ENCODE results near the gene SLC44A5. TPM values are rescaled to one million over a fixed set of nuclear protein-coding genes. Genes with fewer than 3 reads are reported as not detected.

SLC44A5 gene
- polyA plus RNA-seq, 3 donors = not detected

DNA sequence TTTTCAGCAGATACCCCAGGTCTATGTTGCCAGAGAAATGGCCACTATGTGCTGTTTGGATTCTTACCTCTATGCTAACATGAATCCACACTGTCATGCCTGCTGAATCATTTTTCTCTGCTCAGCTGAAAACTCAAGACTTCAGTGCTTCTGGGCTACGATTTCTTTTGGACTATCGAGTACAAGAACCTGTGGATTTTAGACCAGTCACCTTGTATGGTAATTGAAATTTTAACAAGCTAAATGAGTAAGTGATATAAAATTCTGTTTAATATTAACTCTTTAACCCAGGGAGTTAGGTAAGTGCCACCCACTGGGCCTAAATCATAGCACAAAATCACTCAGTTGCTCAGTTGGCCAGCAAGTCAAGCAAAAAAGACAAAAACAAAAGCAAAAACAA is 440.9 kb downstream of the SLC44A5 start:
- Histone ChIP-seq H3K79me2 (ENCODE audit: insufficient read depth, low read length) (no peaks in the 10 kb centered on the region), H2AFZ (ENCODE audit: insufficient read depth, low read depth, low read length, poor library complexity, severe bottlenecking) (no peak overlapping the region), H3K9me3 (replicated peaks in 1 of 2; ENCODE audit: control insufficient read depth in 1 of 2, insufficient read depth in 1 of 2, low read length in 2 of 2) (no peaks in the 10 kb centered on the region), H4K20me1 (ENCODE audit: insufficient read depth, low read length) (no peaks in the 10 kb centered on the region), H3K4me2 (replicated peaks; ENCODE audit: extremely low read depth, low read length, poor library complexity, severe bottlenecking) (no peak overlapping the region), H3K27me3 (ENCODE audit: control insufficient read depth in 2 of 2, insufficient read depth in 2 of 2, low read length in 2 of 2) (peaks cover 0 to 2% of the 10 kb centered on the region in 2 donors), H3K27ac (ENCODE audit: low read depth in 1 of 2, low read length in 2 of 2) (no peak overlapping the region), H3K4me3 (replicated peaks in 1 of 3; ENCODE audit: low read depth in 2 of 3, low read length in 3 of 3) (no peak overlapping the region), H3K9ac (ENCODE audit: insufficient read depth, low read length, poor library complexity, severe bottlenecking) (no peak overlapping the region), H3K36me3 (replicated peaks in 1 of 2; ENCODE audit: control insufficient read depth in 1 of 2, insufficient read depth in 2 of 2, low read length in 2 of 2) (no peaks in the 10 kb centered on the region), H3K4me1 (ENCODE audit: control insufficient read depth in 1 of 2, insufficient read depth in 2 of 2, low read length in 2 of 2) (no peaks in the 10 kb centered on the region)
- DNase-seq = no peak
- Mint-ChIP-seq H3K4me3 (no peak overlapping the region), H3K9me3 (peaks cover 0 to 5% (median 0%) of the 10 kb centered on the region in 7 donors), H3K4me1 (peaks cover 1% of the 10 kb centered on the region), H3K36me3 (no peaks in the 10 kb centered on the region), H3K27ac (no peak overlapping the region), H3K27me3 (ENCODE audit: low read depth in 3 of 3) (peaks cover 0 to 4% (median 4%) of the 10 kb centered on the region in 3 donors)
- TF ChIP-seq, protein P1, sequence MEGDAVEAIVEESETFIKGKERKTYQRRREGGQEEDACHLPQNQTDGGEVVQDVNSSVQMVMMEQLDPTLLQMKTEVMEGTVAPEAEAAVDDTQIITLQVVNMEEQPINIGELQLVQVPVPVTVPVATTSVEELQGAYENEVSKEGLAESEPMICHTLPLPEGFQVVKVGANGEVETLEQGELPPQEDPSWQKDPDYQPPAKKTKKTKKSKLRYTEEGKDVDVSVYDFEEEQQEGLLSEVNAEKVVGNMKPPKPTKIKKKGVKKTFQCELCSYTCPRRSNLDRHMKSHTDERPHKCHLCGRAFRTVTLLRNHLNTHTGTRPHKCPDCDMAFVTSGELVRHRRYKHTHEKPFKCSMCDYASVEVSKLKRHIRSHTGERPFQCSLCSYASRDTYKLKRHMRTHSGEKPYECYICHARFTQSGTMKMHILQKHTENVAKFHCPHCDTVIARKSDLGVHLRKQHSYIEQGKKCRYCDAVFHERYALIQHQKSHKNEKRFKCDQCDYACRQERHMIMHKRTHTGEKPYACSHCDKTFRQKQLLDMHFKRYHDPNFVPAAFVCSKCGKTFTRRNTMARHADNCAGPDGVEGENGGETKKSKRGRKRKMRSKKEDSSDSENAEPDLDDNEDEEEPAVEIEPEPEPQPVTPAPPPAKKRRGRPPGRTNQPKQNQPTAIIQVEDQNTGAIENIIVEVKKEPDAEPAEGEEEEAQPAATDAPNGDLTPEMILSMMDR (IDR thresholded peaks at IDR 0.05) = no peak
- WGBS (ENCODE audit: insufficient coverage) = no CpG with 5 or more reads among the region's 2 CpGs
- intact Hi-C loops (cut with micrococcal nuclease) = no loop called here

DNA sequence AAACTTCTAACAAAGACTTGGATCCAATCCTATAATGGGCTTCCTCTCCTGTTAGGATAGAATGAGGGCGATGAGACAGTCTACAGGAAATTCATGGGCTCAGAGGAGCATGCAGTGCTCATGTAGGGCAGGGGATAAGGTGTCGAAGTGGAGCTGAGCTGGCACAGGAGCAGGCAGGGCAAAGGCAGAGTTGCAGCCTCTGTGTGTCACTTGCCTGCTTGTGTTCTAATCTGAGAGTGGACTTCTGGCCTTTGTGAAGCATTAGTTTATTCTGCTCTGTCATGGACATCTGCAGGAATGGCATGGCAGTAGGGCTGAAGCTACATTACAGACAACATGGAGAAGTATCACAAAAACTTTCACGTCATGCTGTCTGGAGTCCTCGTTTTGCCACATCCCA is 444.1 kb downstream of the SLC44A5 start:
- 95% methylated on average over 4 of the region's 4 CpGs for WGBS (ENCODE audit: insufficient coverage)
- peak overlapping the region in 1 of 7 donors; percentile 55 for H3K27ac Mint-ChIP-seq
- H3K4me1 ChIP-seq (ENCODE audit: control insufficient read depth in 1 of 2, insufficient read depth in 2 of 2, low read length in 2 of 2) = no peaks in the 10 kb centered on the region
- no peaks in the 10 kb centered on the region for H3K79me2 ChIP-seq (ENCODE audit: insufficient read depth, low read length)
- no peak overlapping the region for H3K9ac ChIP-seq (ENCODE audit: insufficient read depth, low read length, poor library complexity, severe bottlenecking)
- peaks cover 1% of the 10 kb centered on the region for H3K4me1 Mint-ChIP-seq
- no peak overlapping the region for H3K4me2 ChIP-seq (replicated peaks; ENCODE audit: extremely low read depth, low read length, poor library complexity, severe bottlenecking)
- H3K27ac ChIP-seq (ENCODE audit: low read depth in 1 of 2, low read length in 2 of 2) = no peak overlapping the region
- TF ChIP-seq, protein P1 (IDR thresholded peaks at IDR 0.05) = no peak
- H3K27me3 ChIP-seq (ENCODE audit: control insufficient read depth in 2 of 2, insufficient read depth in 2 of 2, low read length in 2 of 2) = peaks cover 0 to 2% of the 10 kb centered on the region in 2 donors
- H3K4me3 Mint-ChIP-seq = no peak overlapping the region
- no peak overlapping the region for H3K4me3 ChIP-seq (replicated peaks in 1 of 3; ENCODE audit: low read depth in 2 of 3, low read length in 3 of 3)
- no peaks in the 10 kb centered on the region for H3K9me3 ChIP-seq (replicated peaks in 1 of 2; ENCODE audit: control insufficient read depth in 1 of 2, insufficient read depth in 1 of 2, low read length in 2 of 2)
- H3K36me3 Mint-ChIP-seq = no peaks in the 10 kb centered on the region
- H3K9me3 Mint-ChIP-seq = peaks cover 0 to 5% (median 0%) of the 10 kb centered on the region in 7 donors
- H3K36me3 ChIP-seq (replicated peaks in 1 of 2; ENCODE audit: control insufficient read depth in 1 of 2, insufficient read depth in 2 of 2, low read length in 2 of 2) = no peaks in the 10 kb centered on the region
- H3K27me3 Mint-ChIP-seq (ENCODE audit: low read depth in 3 of 3) = peaks cover 0 to 4% (median 4%) of the 10 kb centered on the region in 3 donors
- intact Hi-C loops (cut with micrococcal nuclease) = no loop called here
- DNase-seq = no peak
- H2AFZ ChIP-seq (ENCODE audit: insufficient read depth, low read depth, low read length, poor library complexity, severe bottlenecking) = no peak overlapping the region
- no peaks in the 10 kb centered on the region for H4K20me1 ChIP-seq (ENCODE audit: insufficient read depth, low read length)
